ENCODE results near the gene GLB1L3.
A peak's percentile ranks its signal among the peaks of the same experiment; 100 is the strongest.
"Not testable (repeated sequence)": the region's sequence is repeated elsewhere in the genome, so short reads cannot be mapped to it uniquely, and the experiment has no call there.

Gene GLB1L3

DNA sequence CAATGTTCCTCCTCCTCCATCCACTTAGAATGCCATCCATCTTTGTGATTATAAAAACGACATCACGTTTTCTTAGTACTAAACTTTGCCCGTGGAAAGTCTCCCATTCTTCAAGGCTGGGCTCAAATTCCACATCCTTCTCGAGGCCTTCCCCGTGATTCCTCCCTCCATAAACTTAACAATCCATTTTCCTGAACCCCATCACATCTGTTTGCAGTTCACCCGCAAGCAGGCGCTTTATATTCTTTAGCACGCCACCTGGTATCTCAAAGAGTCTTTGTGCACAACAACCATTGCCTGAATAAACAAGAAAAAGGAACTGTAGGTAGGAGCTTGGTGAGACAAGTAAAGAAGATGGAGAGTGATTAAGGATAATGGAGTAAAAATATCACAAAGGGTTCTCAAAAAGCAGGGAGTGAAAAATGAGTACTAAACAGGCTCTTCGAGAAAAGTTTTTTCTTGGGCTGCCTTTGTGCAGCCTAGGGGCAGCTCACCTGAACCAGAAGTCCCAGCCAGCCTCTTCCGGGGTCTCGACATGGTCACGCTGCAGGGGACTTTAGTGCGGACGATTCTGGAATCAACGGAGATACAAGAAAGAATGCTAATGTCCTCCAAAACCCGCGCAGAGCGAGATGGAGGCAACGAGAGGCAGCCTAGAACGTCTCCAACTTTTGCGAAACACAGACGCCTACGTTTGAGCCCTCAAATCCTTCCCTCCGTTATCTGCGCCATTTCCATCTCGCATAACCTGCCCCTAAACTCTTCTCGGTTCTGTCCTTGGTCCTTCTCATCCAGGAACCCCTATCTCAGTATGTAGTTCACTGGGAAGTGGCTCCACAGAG lies 23.6 kb upstream of the GLB1L3 start:
- DNase-seq (ENCODE audit: extremely low read depth, insufficient read length) = no peak
- peaks cover 3% of the 10 kb centered on the region for H3K36me3 ChIP-seq (ENCODE audit: control insufficient read depth, insufficient read depth, low read length)
- no peaks in the 10 kb centered on the region for H3K27me3 ChIP-seq (replicated peaks; ENCODE audit: control insufficient read depth, insufficient read depth, low read length)
- H3K4me3 ChIP-seq (replicated peaks; ENCODE audit: low read depth, low read length) = peak overlapping the region; percentile 90
- TF ChIP-seq, protein P1, sequence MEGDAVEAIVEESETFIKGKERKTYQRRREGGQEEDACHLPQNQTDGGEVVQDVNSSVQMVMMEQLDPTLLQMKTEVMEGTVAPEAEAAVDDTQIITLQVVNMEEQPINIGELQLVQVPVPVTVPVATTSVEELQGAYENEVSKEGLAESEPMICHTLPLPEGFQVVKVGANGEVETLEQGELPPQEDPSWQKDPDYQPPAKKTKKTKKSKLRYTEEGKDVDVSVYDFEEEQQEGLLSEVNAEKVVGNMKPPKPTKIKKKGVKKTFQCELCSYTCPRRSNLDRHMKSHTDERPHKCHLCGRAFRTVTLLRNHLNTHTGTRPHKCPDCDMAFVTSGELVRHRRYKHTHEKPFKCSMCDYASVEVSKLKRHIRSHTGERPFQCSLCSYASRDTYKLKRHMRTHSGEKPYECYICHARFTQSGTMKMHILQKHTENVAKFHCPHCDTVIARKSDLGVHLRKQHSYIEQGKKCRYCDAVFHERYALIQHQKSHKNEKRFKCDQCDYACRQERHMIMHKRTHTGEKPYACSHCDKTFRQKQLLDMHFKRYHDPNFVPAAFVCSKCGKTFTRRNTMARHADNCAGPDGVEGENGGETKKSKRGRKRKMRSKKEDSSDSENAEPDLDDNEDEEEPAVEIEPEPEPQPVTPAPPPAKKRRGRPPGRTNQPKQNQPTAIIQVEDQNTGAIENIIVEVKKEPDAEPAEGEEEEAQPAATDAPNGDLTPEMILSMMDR (IDR thresholded peaks at IDR 0.05; ENCODE audit: insufficient read depth, low read length, poor library complexity, severe bottlenecking) = no peak

DNA sequence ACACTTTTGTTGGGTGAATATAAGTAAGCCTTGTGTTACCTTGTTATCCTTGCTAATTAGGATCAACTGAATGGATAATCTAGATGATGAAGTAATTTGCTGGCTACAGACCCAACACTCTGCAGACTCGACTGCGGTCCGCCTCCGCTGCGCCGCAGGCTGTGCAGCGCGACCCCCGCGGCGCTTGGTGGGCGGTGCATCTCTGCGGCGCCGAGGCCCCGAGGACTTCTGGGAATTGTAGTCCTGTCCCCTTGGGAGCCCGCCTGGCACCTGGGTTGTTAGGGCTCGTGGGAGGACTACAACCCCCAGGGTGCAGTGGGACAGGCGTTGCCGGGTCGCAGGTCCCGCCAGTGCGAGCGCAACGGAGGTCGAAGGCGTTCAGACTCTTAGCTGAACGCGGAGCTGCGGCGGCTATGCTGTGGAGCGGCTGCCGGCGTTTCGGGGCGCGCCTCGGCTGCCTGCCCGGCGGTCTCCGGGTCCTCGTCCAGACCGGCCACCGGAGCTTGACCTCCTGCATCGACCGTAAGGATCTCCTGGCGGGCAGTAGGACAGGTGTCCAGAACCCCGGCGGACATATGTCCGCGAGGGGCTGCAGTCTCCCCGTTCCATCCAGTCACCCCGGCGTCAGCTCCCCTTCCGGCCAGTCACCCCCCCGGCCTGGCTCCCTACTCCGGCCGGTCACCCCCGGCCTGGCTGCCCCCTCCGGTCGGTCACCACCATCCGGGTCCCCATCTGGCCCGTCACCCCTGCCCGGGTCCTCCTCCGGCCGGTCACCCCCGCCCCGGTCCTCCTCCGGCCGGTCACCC lies 22.8 kb upstream of the GLB1L3 start, which contains the start of the genes ACAD8 and THYN1:
Gene ACAD8 (plus strand): TSS at position 381 of the 806 bp plus-strand sequence. CDS start 33 bp downstream, at position 414.
Gene THYN1 (minus strand): TSS at position 165 of the 806 bp plus-strand sequence. CDS start 470 bp downstream, outside the sequence.
- TF ChIP-seq, protein P1 (IDR thresholded peaks at IDR 0.05; ENCODE audit: insufficient read depth, low read length, poor library complexity, severe bottlenecking) = peak; percentile 0
- Histone ChIP-seq H3K36me3 (ENCODE audit: control insufficient read depth, insufficient read depth, low read length) (no peaks in the 10 kb centered on the region; the same call in none of the 2 replicates), H3K4me3 (replicated peaks; ENCODE audit: low read depth, low read length) (peak within 1 kb of the TSS; percentile 90), H3K27me3 (replicated peaks; ENCODE audit: control insufficient read depth, insufficient read depth, low read length) (no peaks in the 10 kb centered on the region)
- peak; percentile 93 for DNase-seq (ENCODE audit: extremely low read depth, insufficient read length)

DNA sequence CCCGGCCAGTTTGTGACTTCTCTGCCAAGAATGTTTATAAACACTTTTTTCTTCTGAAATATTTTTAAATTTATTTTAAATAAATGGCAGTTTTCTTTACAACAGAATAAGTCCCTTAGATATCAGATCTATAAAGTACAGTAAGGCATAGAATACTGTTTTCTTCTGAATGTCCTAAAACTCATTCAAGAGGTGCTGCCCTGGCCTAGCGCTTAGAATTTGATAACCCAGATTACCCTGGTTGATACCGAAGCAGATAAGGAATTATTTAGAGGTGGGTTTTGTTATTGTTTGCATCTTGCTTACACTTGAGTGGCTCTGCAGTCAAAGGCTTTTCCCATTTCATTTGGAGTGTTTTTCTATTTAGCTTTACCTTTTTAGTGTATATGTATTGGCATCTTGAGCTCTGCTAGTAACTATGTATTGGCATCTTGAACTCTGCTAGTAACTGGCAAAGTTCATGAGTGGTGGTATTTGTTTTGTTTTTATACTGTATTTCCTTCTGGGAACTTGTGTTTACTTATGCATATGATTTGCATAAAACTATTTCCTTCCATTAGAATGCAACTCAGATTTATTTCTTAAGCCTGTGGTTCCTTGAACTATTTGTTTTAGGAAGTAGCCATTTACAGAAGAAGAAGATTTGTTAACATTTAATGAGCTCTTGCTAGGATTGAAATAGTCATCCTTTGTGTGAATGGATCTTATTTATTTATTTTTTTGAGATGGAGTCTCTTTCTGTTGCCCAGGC lies 21.6 kb upstream of the GLB1L3 start:
- H3K27me3 ChIP-seq (replicated peaks; ENCODE audit: control insufficient read depth, insufficient read depth, low read length) = no peaks in the 10 kb centered on the region
- DNase-seq (ENCODE audit: extremely low read depth, insufficient read length) = no peak
- H3K4me3 ChIP-seq (replicated peaks; ENCODE audit: low read depth, low read length) = peak overlapping the region; percentile 90
- H3K36me3 ChIP-seq (ENCODE audit: control insufficient read depth, insufficient read depth, low read length) = peaks cover 6% of the 10 kb centered on the region
- TF ChIP-seq, protein P1 (IDR thresholded peaks at IDR 0.05; ENCODE audit: insufficient read depth, low read length, poor library complexity, severe bottlenecking) = no peak

DNA sequence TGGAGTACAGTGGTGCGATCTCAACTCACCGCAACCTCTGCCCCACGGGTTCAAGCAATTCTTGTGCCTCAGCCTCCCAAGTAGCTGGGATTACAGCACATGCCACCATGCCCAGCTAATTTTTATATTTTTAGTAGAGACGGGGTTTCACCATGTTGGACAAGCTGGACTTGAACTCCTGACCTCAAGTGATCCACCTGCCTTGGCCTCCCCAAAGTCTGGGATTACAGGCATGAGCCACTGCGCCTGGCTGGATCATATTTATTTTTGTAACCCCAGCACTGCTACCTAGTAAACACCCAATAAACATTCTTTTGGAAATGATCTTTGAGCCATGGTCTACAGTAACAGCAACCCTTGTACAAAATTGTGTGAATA lies 21.0 kb upstream of the GLB1L3 start:
- not testable (repeated sequence) for H3K27me3 ChIP-seq (replicated peaks; ENCODE audit: control insufficient read depth, insufficient read depth, low read length); DNase-seq (ENCODE audit: extremely low read depth, insufficient read length); H3K36me3 ChIP-seq (ENCODE audit: control insufficient read depth, insufficient read depth, low read length); H3K4me3 ChIP-seq (replicated peaks; ENCODE audit: low read depth, low read length)

DNA sequence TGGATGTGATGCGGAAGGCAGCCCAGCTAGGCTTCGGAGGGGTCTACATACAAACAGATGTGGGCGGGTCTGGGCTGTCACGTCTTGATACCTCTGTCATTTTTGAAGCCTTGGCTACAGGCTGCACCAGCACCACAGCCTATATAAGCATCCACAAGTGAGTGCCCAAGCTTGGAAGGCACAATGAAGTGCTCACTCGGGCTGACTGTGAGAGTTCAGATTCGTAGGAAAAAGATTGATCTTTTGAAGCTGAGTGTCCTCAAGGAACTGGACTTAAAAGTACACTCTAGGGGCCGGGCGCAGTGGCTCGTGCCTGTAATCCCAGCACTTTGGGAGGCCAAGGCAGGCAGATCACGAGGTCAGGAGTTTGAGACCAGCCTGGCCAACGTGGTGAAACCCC lies 19.1 kb upstream of the GLB1L3 start:
- no peak for DNase-seq (ENCODE audit: extremely low read depth, insufficient read length)
- Histone ChIP-seq H3K4me3 (replicated peaks; ENCODE audit: low read depth, low read length) (no peak overlapping the region), H3K27me3 (replicated peaks; ENCODE audit: control insufficient read depth, insufficient read depth, low read length) (no peaks in the 10 kb centered on the region), H3K36me3 (ENCODE audit: control insufficient read depth, insufficient read depth, low read length) (peaks cover 9% of the 10 kb centered on the region)
- TF ChIP-seq, protein P1 (IDR thresholded peaks at IDR 0.05; ENCODE audit: insufficient read depth, low read length, poor library complexity, severe bottlenecking) = no peak

All from GM06990 (cell line).